ENCODE measurements around the gene GAA. TPM values are rescaled to one million over a fixed set of nuclear protein-coding genes. Genes with fewer than 3 reads are reported as not detected.

Gene GAA
- total RNA-seq, 1 experiment from 2014 or later: 68.4 TPM

- Histone ChIP-seq H3K4me3 (ENCODE audit: insufficient read depth, low read depth, low read length) (no peak overlapping the region), H3K36me3 (replicated peaks; ENCODE audit: control insufficient read depth, insufficient read depth, low read length) (no peaks in the 10 kb centered on the region), H3K27me3 (ENCODE audit: control insufficient read depth, insufficient read depth, low read length) (no peaks in the 10 kb centered on the region)
- no peak for DNase-seq
These were observed 24.5 kb downstream of the GAA start for GRCh38 chr17:80125656-80126448.

- Histone ChIP-seq H3K36me3 (replicated peaks; ENCODE audit: control insufficient read depth, insufficient read depth, low read length) (no peaks in the 10 kb centered on the region), H3K4me3 (ENCODE audit: insufficient read depth, low read depth, low read length) (no peak overlapping the region), H3K27me3 (ENCODE audit: control insufficient read depth, insufficient read depth, low read length) (no peaks in the 10 kb centered on the region)
- no peak for DNase-seq
These were observed 25.0 kb downstream of the GAA start for GRCh38 chr17:80126449-80126715.

GRCh38 chr17:80129006-80129565, 27.7 kb downstream of the GAA start:
- DNase-seq: peak; percentile 54
- no peaks in the 10 kb centered on the region for H3K27me3 ChIP-seq (ENCODE audit: control insufficient read depth, insufficient read depth, low read length)
- peaks cover 6% of the 10 kb centered on the region for H3K36me3 ChIP-seq (replicated peaks; ENCODE audit: control insufficient read depth, insufficient read depth, low read length)
- no peak overlapping the region for H3K4me3 ChIP-seq (ENCODE audit: insufficient read depth, low read depth, low read length)

- Histone ChIP-seq H3K27me3 (ENCODE audit: control insufficient read depth, insufficient read depth, low read length) (no peaks in the 10 kb centered on the region), H3K36me3 (replicated peaks; ENCODE audit: control insufficient read depth, insufficient read depth, low read length) (peaks cover 11% of the 10 kb centered on the region), H3K4me3 (ENCODE audit: insufficient read depth, low read depth, low read length) (no peak overlapping the region)
- DNase-seq: no peak
These were observed 29.6 kb downstream of the GAA start for GRCh38 chr17:80130992-80131391.

GRCh38 chr17:80132906-80133625, 31.7 kb downstream of the GAA start:
- Histone ChIP-seq H3K4me3 (ENCODE audit: insufficient read depth, low read depth, low read length) (no peak overlapping the region), H3K36me3 (replicated peaks; ENCODE audit: control insufficient read depth, insufficient read depth, low read length) (peaks cover 27% of the 10 kb centered on the region), H3K27me3 (ENCODE audit: control insufficient read depth, insufficient read depth, low read length) (no peaks in the 10 kb centered on the region)
- DNase-seq: no peak

GRCh38 chr17:80133626-80133970, 32.2 kb downstream of the GAA start:
- no peaks in the 10 kb centered on the region for H3K27me3 ChIP-seq (ENCODE audit: control insufficient read depth, insufficient read depth, low read length)
- H3K4me3 ChIP-seq (ENCODE audit: insufficient read depth, low read depth, low read length): no peak overlapping the region
- DNase-seq: no peak
- peaks cover 31% of the 10 kb centered on the region for H3K36me3 ChIP-seq (replicated peaks; ENCODE audit: control insufficient read depth, insufficient read depth, low read length)

GRCh38 chr17:80137131-80137530, 35.8 kb downstream of the GAA start:
- Histone ChIP-seq H3K36me3 (replicated peaks; ENCODE audit: control insufficient read depth, insufficient read depth, low read length) (peaks cover 51% of the 10 kb centered on the region), H3K27me3 (ENCODE audit: control insufficient read depth, insufficient read depth, low read length) (no peaks in the 10 kb centered on the region), H3K4me3 (ENCODE audit: insufficient read depth, low read depth, low read length) (no peak overlapping the region)
- no peak for DNase-seq

- no peak overlapping the region for H3K4me3 ChIP-seq (ENCODE audit: insufficient read depth, low read depth, low read length)
- H3K36me3 ChIP-seq (replicated peaks; ENCODE audit: control insufficient read depth, insufficient read depth, low read length): peaks cover 54% of the 10 kb centered on the region
- H3K27me3 ChIP-seq (ENCODE audit: control insufficient read depth, insufficient read depth, low read length): no peaks in the 10 kb centered on the region
- no peak for DNase-seq
These were observed 37.6 kb downstream of the GAA start for GRCh38 chr17:80138856-80139426.

GRCh38 chr17:80141463-80142165, 40.2 kb downstream of the GAA start:
- H3K4me3 ChIP-seq (ENCODE audit: insufficient read depth, low read depth, low read length): no peak overlapping the region
- H3K27me3 ChIP-seq (ENCODE audit: control insufficient read depth, insufficient read depth, low read length): no peaks in the 10 kb centered on the region
- no peak for DNase-seq
- H3K36me3 ChIP-seq (replicated peaks; ENCODE audit: control insufficient read depth, insufficient read depth, low read length): peaks cover 47% of the 10 kb centered on the region

GRCh38 chr17:80142929-80143328, 41.5 kb downstream of the GAA start:
- Histone ChIP-seq H3K36me3 (replicated peaks; ENCODE audit: control insufficient read depth, insufficient read depth, low read length) (peaks cover 36% of the 10 kb centered on the region), H3K4me3 (ENCODE audit: insufficient read depth, low read depth, low read length) (no peak overlapping the region), H3K27me3 (ENCODE audit: control insufficient read depth, insufficient read depth, low read length) (no peaks in the 10 kb centered on the region)
- no peak for DNase-seq

- H3K36me3 ChIP-seq (replicated peaks; ENCODE audit: control insufficient read depth, insufficient read depth, low read length): peaks cover 16% of the 10 kb centered on the region
These were observed 44.0 kb downstream of the GAA start for GRCh38 chr17:80145076-80146075.

GRCh38 chr17:80146121-80147034, 45.0 kb downstream of the GAA start:
- peak overlapping the region; percentile 94 for H3K4me3 ChIP-seq (ENCODE audit: insufficient read depth, low read depth, low read length)
- H3K36me3 ChIP-seq (replicated peaks; ENCODE audit: control insufficient read depth, insufficient read depth, low read length): peaks cover 14% of the 10 kb centered on the region
- peak; percentile 73 for DNase-seq
- H3K27me3 ChIP-seq (ENCODE audit: control insufficient read depth, insufficient read depth, low read length): no peaks in the 10 kb centered on the region

More at GRCh38 chr17:80145076-80146075, 44.0 kb downstream of the GAA start:
- peak overlapping the region; percentile 94 for H3K4me3 ChIP-seq (ENCODE audit: insufficient read depth, low read depth, low read length)
- no peak for DNase-seq
- H3K27me3 ChIP-seq (ENCODE audit: control insufficient read depth, insufficient read depth, low read length): no peaks in the 10 kb centered on the region

All from H7 (cell line).